Natural killer cell (primary cell): ENCODE measurements around the gene ELP4. TPM values are rescaled to one million over a fixed set of nuclear protein-coding genes. Genes with fewer than 3 reads are reported as not detected.
"Not testable (repeated sequence)": the region's sequence is repeated elsewhere in the genome, so short reads cannot be mapped to it uniquely, and the experiment has no call there.

Experiments
- ATAC-seq, 3 donors: fragments of 150-1000 bp in 2 of 3; fragments of 200-7000 bp in 1 of 3; cut with Tn5 transposase; 1 replicate in 1 of 3; 2 replicates in 2 of 3; pipeline ENCODE4 v1.10.0; 2021; ENCODE audit warnings: mild to moderate bottlenecking in 2 of 3, moderate library complexity in 2 of 3
- DNase-seq, 2 donors: peaks; one replicate each; pipeline versions ENCODE4 v3.0.0 to v3.0.0-alpha.2; 2013 to 2021; ENCODE audit warnings: mixed read lengths in 1 of 2
- H3K27ac ChIP-seq: one replicate; pipeline ENCODE4 v1.5.1; 2013; ENCODE audit warnings: mild to moderate bottlenecking, low read length
- H3K27me3 ChIP-seq: one replicate; pipeline ENCODE4 v1.6.1; 2013; ENCODE audit warnings: low read length; ENCODE audit not compliant: control insufficient read depth, insufficient read depth
- H3K36me3 ChIP-seq: one replicate; pipeline ENCODE4 v1.6.1; 2013; ENCODE audit warnings: low read length; ENCODE audit not compliant: control insufficient read depth, insufficient read depth
- H3K4me1 ChIP-seq: one replicate; pipeline ENCODE4 v1.6.1; 2013; ENCODE audit warnings: low read length; ENCODE audit not compliant: control insufficient read depth, insufficient read depth
- H3K4me3 ChIP-seq: one replicate; pipeline ENCODE4 v1.5.1; 2013; ENCODE audit warnings: low read length
- H3K9me3 ChIP-seq: one replicate; pipeline ENCODE4 v1.6.1; 2013; ENCODE audit warnings: low read length; ENCODE audit not compliant: control insufficient read depth, insufficient read depth
- H3K27ac Mint-ChIP-seq, 2 donors: one replicate each; pipeline ENCODE4 v1.8.0; 2022; ENCODE audit warnings: mild to moderate bottlenecking in 2 of 2, mixed read lengths in 2 of 2, moderate library complexity in 1 of 2
- H3K27me3 Mint-ChIP-seq, 2 donors: one replicate each; pipeline ENCODE4 v1.8.0; 2022; ENCODE audit warnings: low read depth in 2 of 2, mixed read lengths in 2 of 2
- H3K36me3 Mint-ChIP-seq: one replicate; pipeline ENCODE4 v1.8.0; 2022; ENCODE audit warnings: mixed read lengths
- H3K4me1 Mint-ChIP-seq, 2 donors: one replicate each; pipeline ENCODE4 v1.8.0; 2022; ENCODE audit warnings: mixed read lengths in 2 of 2
- H3K4me3 Mint-ChIP-seq: one replicate; pipeline ENCODE4 v1.8.0; 2022; ENCODE audit warnings: mild to moderate bottlenecking, moderate library complexity, mixed read lengths
- H3K9me3 Mint-ChIP-seq, 2 donors: one replicate each; pipeline ENCODE4 v1.8.0; 2022; ENCODE audit warnings: mixed read lengths in 2 of 2
- WGBS: methylation state at CpG from one replicate; pipeline ENCODE4 v1.1.7; 2013; ENCODE audit warnings: missing lambda C conversion rate; ENCODE audit not compliant: insufficient coverage; 5-methylcytosine and 5-hydroxymethylcytosine counted together
- intact Hi-C: fragments of 100-400 bp; cut with micrococcal nuclease; formaldehyde crosslinking; loops from one replicate; pipeline ENCODE4 v1.14.2; 2022
- total RNA-seq, 4 donors: library from RNA; stranded (reverse); fragments of 120-200 nt in 1 of 4; gene quantifications; one replicate each; pipeline versions ENCODE4 v1.2.3 to v1.2.4, GENCODE V29; 2013 to 2022
- TF ChIP-seq, protein P1 (sequence below): fragments of 200-600 bp; IDR thresholded peaks from one replicate; pipeline ENCODE4 v1.8.0; 2022; ENCODE audit warnings: antibody characterized with exemption

The ELP4 gene
- total RNA-seq, 3 donors from 2014 or later (not counting 1 experiment from before 2014, with no cell fraction given), result 22.8 to 29.6 (median 23.4) TPM

DNA sequence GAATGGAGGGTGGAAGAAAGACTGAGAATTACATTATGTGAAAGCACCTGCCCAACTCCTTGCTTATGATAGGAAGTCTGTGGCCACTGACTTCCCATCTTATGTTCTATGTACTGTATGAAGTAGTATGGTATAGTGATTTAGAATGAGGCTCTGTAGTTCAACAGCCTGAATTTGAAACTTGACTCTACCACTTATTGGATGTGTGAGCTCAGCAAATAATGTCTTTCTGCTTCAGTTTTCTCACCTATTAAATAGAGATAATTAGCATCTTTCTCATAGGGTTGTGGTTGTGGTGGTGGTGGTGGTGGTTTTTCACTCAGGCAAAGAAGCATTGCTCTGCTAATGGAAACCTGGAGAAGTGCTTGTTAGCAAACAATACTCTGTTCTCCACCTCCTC, 180.0 kb downstream of the ELP4 start:
- H3K4me3 ChIP-seq, result no peak overlapping the region
- H3K4me1 ChIP-seq, result no peaks in the 10 kb centered on the region
- H3K9me3 ChIP-seq, result no peaks in the 10 kb centered on the region
- H3K36me3 ChIP-seq, result no peaks in the 10 kb centered on the region
- intact Hi-C loops, result no loop called here
- DNase-seq, result no peak
- H3K36me3 Mint-ChIP-seq, result no peaks in the 10 kb centered on the region
- peaks cover 20 to 21% of the 10 kb centered on the region in 2 donors for H3K4me1 Mint-ChIP-seq
- H3K27ac Mint-ChIP-seq, result no peak overlapping the region
- H3K27ac ChIP-seq, result no peak overlapping the region
- H3K27me3 ChIP-seq, result no peaks in the 10 kb centered on the region
- TF ChIP-seq, protein P1, sequence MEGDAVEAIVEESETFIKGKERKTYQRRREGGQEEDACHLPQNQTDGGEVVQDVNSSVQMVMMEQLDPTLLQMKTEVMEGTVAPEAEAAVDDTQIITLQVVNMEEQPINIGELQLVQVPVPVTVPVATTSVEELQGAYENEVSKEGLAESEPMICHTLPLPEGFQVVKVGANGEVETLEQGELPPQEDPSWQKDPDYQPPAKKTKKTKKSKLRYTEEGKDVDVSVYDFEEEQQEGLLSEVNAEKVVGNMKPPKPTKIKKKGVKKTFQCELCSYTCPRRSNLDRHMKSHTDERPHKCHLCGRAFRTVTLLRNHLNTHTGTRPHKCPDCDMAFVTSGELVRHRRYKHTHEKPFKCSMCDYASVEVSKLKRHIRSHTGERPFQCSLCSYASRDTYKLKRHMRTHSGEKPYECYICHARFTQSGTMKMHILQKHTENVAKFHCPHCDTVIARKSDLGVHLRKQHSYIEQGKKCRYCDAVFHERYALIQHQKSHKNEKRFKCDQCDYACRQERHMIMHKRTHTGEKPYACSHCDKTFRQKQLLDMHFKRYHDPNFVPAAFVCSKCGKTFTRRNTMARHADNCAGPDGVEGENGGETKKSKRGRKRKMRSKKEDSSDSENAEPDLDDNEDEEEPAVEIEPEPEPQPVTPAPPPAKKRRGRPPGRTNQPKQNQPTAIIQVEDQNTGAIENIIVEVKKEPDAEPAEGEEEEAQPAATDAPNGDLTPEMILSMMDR, result no peak
- H3K27me3 Mint-ChIP-seq, result no peaks in the 10 kb centered on the region
- no peak for ATAC-seq
- H3K4me3 Mint-ChIP-seq, result no peak overlapping the region
- H3K9me3 Mint-ChIP-seq, result no peaks in the 10 kb centered on the region

DNA sequence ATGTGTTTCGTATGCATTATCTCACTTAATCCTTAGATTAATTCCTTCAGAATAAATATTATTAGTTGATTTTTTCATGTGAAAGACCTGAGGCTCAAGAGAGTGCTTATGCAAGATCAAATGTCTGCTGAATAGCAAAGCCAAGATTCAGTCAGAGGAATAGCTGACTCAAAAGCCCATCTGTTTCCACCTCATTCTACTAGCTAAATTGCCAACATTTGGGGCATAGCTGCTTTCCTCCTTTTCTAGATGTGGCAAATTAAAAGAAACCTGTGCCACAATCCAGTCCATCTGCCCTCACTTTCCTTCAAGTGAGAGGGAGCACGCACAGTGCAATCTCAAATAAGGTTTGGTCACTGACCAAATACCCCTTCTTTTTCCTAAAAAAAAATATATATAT, 180.5 kb downstream of the ELP4 start:
- H3K27ac ChIP-seq, result no peak overlapping the region
- Mint-ChIP-seq H3K9me3 (no peaks in the 10 kb centered on the region), H3K4me3 (no peak overlapping the region), H3K36me3 (no peaks in the 10 kb centered on the region), H3K27me3 (no peaks in the 10 kb centered on the region), H3K27ac (no peak overlapping the region), H3K4me1 (peaks cover 20 to 21% of the 10 kb centered on the region in 2 donors)
- no peak overlapping the region for H3K4me3 ChIP-seq
- no peaks in the 10 kb centered on the region for H3K36me3 ChIP-seq
- TF ChIP-seq, protein P1, result no peak
- 100% methylated on average over 1 of the region's 2 CpGs for WGBS
- no peaks in the 10 kb centered on the region for H3K9me3 ChIP-seq
- no peaks in the 10 kb centered on the region for H3K4me1 ChIP-seq
- intact Hi-C loops, result no loop called here
- ATAC-seq (no peak), DNase-seq (no peak)
- H3K27me3 ChIP-seq, result no peaks in the 10 kb centered on the region

DNA sequence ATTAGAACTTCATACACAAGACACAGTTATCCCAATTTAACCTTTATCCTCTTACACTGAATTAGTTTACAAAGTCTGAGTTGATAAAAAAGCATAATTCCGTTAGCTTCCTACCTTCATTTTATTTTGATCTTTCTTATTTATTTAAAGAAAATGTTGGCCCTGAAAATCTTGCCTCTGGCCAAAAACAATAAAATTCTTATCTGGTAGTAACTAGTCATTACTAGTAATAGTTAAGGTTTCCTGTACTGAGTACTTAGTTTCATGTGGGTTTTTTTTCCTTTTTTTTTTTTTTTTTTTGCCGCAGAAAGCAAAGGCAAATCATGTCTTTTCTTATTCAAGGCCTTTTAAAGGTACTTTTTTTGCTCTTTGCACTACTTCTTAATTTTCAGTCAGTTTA, 180.9 kb downstream of the ELP4 start:
- ATAC-seq (no peak), DNase-seq (no peak)
- Mint-ChIP-seq H3K27ac (no peak overlapping the region), H3K4me1 (peaks cover 21% of the 10 kb centered on the region in 2 donors), H3K4me3 (no peak overlapping the region), H3K9me3 (no peaks in the 10 kb centered on the region), H3K36me3 (no peaks in the 10 kb centered on the region), H3K27me3 (no peaks in the 10 kb centered on the region)
- no peak overlapping the region for H3K27ac ChIP-seq
- intact Hi-C loops, result no loop called here
- H3K27me3 ChIP-seq, result no peaks in the 10 kb centered on the region
- no CpG with 5 or more reads among the region's 2 CpGs for WGBS
- no peak overlapping the region for H3K4me3 ChIP-seq
- H3K9me3 ChIP-seq, result no peaks in the 10 kb centered on the region
- no peaks in the 10 kb centered on the region for H3K36me3 ChIP-seq
- TF ChIP-seq, protein P1, result no peak
- no peaks in the 10 kb centered on the region for H3K4me1 ChIP-seq

DNA sequence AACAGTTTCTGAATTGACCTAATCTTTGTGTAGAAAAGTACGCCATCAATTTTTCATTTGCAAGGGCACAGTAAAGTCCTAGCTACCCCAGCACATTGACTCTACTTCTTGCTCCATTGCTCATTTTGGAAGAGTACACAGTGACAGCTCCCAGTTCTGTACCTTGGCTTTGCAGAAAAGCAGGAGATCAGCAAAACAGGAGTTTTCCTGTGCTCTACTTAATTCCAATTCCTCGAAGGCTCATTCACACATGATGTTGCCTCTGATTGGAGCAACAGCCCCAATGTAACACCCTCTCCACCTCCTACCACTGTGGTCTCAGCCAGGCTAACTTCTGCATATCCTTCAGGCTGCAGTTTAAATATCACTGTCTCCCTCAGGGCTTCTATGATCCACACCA, 182.9 kb downstream of the ELP4 start:
- no peaks in the 10 kb centered on the region for H3K4me1 ChIP-seq
- DNase-seq, result no peak
- Mint-ChIP-seq H3K4me3 (no peak overlapping the region), H3K4me1 (peaks cover 37 to 40% of the 10 kb centered on the region in 2 donors), H3K36me3 (no peaks in the 10 kb centered on the region), H3K27ac (no peak overlapping the region), H3K27me3 (no peaks in the 10 kb centered on the region), H3K9me3 (no peaks in the 10 kb centered on the region)
- H3K27ac ChIP-seq, result no peak overlapping the region
- WGBS, result 95% methylated on average over 2 of the region's 2 CpGs
- ATAC-seq, result no peak
- no peaks in the 10 kb centered on the region for H3K27me3 ChIP-seq
- no peak overlapping the region for H3K4me3 ChIP-seq
- H3K9me3 ChIP-seq, result no peaks in the 10 kb centered on the region
- TF ChIP-seq, protein P1, result no peak
- intact Hi-C loops, result no loop called here
- H3K36me3 ChIP-seq, result no peaks in the 10 kb centered on the region

DNA sequence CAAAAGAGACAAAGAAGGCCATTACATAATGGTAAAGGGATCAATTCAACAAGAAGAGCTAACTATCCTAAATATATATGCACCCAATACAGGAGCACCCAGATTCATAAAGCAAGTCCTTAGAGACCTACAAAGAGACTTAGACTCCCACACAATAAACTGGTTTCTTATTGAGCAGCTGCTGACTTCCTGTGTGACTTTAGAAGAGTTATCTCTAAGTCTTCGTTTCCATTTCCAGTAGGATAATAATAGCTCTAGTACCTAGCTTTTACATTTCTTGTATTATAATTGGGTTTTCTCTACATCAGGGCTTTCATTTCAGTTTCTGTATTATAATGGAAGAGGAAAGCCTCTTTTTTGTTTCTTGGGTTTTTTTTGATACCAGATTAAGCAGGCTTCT, 187.5 kb downstream of the ELP4 start:
- ATAC-seq, result peak in 2 of 3 donors; percentile 44 to 62
- H3K27me3 Mint-ChIP-seq, intact Hi-C loops, H3K36me3 ChIP-seq, H3K36me3 Mint-ChIP-seq, H3K9me3 ChIP-seq, DNase-seq, H3K4me3 ChIP-seq, H3K4me1 ChIP-seq, H3K4me3 Mint-ChIP-seq, H3K27ac ChIP-seq, H3K27me3 ChIP-seq, H3K9me3 Mint-ChIP-seq: not testable (repeated sequence)
- Mint-ChIP-seq H3K4me1 (peaks cover 22 to 24% of the 10 kb centered on the region in 2 donors), H3K27ac (peak overlapping the region in 1 of 2 donors; percentile 5)
- WGBS, result no CpG with 5 or more reads among the region's 1 CpG
